ENCODE measurements around the gene GTF3C1. TPM values are rescaled to one million over a fixed set of nuclear protein-coding genes. Genes with fewer than 3 reads are reported as not detected.

The GTF3C1 gene
- total RNA-seq, 1 donor: 101 TPM

DNA sequence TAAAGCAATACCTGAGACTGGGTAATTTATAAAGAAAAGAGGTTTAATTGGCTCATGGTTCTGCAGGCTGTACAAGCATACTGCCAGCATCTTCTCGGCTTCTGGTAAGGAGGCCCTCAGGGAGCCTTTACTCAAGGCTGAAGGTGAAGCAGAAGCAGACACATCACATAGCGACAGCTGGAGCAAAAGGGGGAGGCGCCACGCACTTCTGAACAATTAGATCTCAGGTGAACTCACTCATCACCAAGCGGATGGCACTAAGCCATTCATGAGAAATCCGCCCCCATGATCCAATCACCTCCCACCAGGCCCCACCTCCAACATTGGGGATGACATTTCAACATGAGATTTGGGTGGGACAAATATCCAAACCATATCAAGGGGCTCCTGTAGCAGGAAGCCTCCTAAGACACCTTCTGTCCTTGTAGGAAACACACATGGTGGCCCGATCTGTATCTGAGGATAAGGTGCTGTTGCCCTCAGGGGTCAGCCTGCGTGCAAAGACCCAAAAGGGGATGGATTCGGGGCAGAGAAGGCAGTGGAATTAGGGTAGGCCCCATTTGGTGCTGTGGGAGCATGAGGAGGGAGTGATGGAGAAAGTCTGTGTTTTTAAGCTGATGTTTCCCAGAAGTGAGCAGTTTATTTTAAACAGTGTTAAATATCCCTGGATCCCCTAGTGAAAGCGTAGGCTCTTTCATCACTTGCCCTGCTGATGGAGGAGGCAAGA, 124.8 kb downstream of the GTF3C1 start:
- TF ChIP-seq, protein P1, sequence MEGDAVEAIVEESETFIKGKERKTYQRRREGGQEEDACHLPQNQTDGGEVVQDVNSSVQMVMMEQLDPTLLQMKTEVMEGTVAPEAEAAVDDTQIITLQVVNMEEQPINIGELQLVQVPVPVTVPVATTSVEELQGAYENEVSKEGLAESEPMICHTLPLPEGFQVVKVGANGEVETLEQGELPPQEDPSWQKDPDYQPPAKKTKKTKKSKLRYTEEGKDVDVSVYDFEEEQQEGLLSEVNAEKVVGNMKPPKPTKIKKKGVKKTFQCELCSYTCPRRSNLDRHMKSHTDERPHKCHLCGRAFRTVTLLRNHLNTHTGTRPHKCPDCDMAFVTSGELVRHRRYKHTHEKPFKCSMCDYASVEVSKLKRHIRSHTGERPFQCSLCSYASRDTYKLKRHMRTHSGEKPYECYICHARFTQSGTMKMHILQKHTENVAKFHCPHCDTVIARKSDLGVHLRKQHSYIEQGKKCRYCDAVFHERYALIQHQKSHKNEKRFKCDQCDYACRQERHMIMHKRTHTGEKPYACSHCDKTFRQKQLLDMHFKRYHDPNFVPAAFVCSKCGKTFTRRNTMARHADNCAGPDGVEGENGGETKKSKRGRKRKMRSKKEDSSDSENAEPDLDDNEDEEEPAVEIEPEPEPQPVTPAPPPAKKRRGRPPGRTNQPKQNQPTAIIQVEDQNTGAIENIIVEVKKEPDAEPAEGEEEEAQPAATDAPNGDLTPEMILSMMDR (IDR thresholded peaks at IDR 0.05; ENCODE audit: insufficient read depth, low read depth, low read length): no peak
- DNase-seq (ENCODE audit: low read depth): no peak
- no peak overlapping the region for H3K4me3 ChIP-seq (ENCODE audit: low read depth, low read length)

DNA sequence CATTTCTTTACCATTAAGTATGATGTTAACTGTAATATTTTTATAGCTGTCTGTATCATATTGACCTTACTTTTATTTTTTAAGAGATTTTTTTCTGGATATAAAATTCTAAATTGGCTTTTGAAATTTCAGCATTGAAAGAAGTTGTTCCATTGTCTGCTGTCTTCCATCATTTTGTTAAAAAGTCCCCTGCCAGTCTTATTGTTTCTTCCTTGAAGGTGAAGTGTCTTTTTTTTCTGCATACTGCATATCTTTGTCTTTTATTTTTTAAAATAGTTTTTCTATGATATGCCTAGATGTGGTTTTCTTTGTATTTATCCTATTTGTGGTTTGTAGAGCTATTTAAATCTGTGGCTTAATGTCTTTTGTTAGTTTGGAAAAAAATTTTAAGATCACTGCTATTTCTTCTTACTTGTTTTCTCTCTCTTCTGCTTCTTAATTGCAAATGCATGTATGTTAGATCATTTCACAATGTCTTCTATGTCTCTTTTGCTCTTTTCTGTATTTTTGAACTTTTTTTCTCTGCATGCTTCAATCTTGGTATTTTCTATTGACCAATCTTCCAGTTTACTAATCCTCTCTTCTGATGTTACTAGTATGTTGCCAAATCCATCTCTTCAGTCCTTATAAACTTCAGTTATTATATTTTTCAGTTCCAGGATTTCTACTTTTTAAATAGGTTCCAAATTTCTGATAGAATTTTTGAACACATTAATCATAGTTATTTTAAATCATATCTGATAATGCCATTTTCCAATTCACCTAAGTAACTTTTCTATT, 127.6 kb downstream of the GTF3C1 start:
- no peak overlapping the region for H3K4me3 ChIP-seq (ENCODE audit: low read depth, low read length)
- no peak for DNase-seq (ENCODE audit: low read depth)
- TF ChIP-seq, protein P1 (IDR thresholded peaks at IDR 0.05; ENCODE audit: insufficient read depth, low read depth, low read length): no peak

DNA sequence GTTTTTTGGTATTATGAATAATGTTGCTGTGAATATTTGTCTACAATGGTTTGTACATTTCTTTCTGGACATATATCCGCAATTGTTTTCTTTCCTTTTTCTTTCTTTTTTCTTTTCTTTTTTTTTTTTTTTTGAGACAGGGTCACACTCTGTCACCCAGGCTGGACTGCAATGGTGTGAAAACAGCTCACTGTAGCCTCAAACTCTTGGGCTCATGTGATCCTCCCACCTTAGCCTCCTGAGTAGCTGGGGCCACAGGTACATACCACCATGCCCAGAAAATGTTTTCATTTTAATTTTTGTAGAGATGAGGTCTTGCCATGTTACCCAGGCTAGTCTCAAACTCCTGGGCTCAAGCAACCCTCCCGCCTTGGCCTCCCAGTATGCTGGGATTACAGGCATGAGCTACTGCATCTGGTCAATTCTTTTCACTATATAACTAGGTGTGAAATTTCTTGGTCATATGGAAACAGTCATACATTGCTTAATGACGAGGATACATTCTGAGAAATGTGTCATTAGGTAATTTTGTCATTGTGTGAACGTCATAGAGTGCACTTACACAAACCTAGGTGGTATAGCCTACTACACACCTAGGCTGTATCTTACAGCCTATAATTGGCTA, 132.6 kb downstream of the GTF3C1 start:
- no peak overlapping the region for H3K4me3 ChIP-seq (ENCODE audit: low read depth, low read length)
- no peak for DNase-seq (ENCODE audit: low read depth)
- TF ChIP-seq, protein P1 (IDR thresholded peaks at IDR 0.05; ENCODE audit: insufficient read depth, low read depth, low read length): no peak

DNA sequence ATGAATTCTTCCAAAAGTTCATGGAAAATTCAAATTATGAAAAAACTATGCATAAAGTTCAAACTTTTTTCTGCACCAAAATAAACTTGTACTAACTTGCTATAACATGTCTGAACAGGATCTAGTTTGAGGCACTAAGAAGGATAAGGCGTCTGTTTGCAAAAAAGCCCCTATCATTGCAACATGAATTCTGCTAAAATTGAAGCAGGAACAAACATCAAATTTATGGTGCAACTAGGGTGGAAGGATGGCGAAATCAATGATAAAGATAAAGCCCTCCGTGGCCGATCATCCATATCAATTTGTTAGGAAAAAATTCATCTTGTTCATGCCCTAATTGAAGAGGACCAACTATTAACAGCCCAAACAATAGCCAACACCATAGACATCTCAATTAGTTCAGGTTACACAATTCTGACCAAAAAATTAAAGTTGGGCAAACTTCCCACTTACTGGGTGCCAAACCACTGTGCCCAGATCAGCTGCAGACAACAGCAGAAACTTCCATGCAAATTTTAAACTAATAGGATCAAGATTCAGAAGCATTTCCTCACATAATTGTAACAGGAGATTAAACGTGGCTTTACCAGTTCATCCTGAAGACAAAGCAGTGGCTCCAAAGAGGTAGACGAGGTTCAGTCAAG, 134.8 kb downstream of the GTF3C1 start:
- H3K4me3 ChIP-seq (ENCODE audit: low read depth, low read length): no peak overlapping the region
- TF ChIP-seq, protein P1 (IDR thresholded peaks at IDR 0.05; ENCODE audit: insufficient read depth, low read depth, low read length): no peak
- no peak for DNase-seq (ENCODE audit: low read depth)

DNA sequence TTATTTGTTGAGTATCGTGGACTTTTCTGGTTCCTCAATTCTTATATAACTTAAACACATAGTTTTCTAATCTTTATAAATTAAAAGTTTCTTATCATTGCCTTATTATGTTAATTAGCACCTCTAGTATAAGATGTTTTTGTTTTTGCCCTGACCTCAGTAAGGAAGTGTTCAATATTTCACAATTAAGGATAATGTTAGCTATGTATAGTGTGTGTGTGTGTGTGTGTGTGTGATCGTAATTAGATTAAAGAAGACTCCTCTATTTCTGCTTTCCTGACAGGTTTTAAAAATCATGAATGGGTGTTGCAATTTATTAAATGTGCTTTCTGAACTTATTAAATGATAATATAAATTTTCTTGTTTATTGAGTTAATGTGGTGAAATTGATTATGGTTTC, 135.8 kb downstream of the GTF3C1 start:
- DNase-seq (ENCODE audit: low read depth): no peak
- no peak overlapping the region for H3K4me3 ChIP-seq (ENCODE audit: low read depth, low read length)
- TF ChIP-seq, protein P1 (IDR thresholded peaks at IDR 0.05; ENCODE audit: insufficient read depth, low read depth, low read length): no peak

DNA sequence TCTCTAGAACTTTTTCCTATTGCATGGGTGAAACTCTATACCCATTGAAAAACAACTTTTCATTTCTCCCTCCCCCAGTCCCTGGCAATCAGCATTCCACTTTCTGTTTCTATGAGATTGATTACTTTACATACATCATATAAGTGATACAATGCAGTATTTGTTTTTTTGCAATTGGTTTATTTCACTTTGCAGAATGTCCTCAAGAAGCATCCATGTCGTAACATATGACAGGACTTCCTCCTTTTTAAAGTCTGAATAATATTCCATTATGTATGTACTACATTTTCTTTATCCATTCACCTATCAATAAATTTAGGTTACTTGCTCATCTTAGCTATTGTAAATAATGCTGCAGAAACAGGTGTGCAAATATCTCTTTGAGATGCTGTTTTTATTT, 139.0 kb downstream of the GTF3C1 start:
- TF ChIP-seq, protein P1 (IDR thresholded peaks at IDR 0.05; ENCODE audit: insufficient read depth, low read depth, low read length): no peak
- DNase-seq (ENCODE audit: low read depth): no peak
- H3K4me3 ChIP-seq (ENCODE audit: low read depth, low read length): no peak overlapping the region
